AG04450 (cell line): ENCODE measurements around the gene BMP7. TPM values are rescaled to one million over a fixed set of nuclear protein-coding genes. Genes with fewer than 3 reads are reported as not detected.

Experiments
- CTCF ChIA-PET: fragments of 300-600, 350-600 bp; formaldehyde crosslinking; extraction: SDS; loops from one replicate; lab custom pipeline; 2022; ENCODE audit warnings: antibody characterized with exemption, inconsistent platforms; lab: Charles Lee
- POLR2A ChIA-PET: fragments of 350-600 bp; formaldehyde crosslinking; extraction: SDS; loops from one replicate; lab custom pipeline; 2021; ENCODE audit warnings: antibody characterized with exemption, inconsistent platforms; lab: Yijun Ruan, JAX
- DNase-seq: peaks from one replicate; pipeline ENCODE4 v3.0.0-alpha.2; 2011; ENCODE audit warnings: low read depth, low spot score
- H3K27ac ChIP-seq: one replicate; pipeline ENCODE4 v1.5.1; 2012; ENCODE audit warnings: low read depth, low read length, control low read depth
- H3K27me3 ChIP-seq: one replicate; pipeline ENCODE4 v1.6.0; 2012; ENCODE audit warnings: low read length; ENCODE audit not compliant: control insufficient read depth, insufficient read depth
- H3K4me3 ChIP-seq: 2 replicates; pipeline ENCODE4 v1.5.1; 2011; ENCODE audit warnings: mild to moderate bottlenecking, low read depth, low read length, control low read depth
- H3K9me3 ChIP-seq: 2 replicates; pipeline ENCODE4 v1.5.1; 2012; ENCODE audit warnings: low read length; ENCODE audit not compliant: control insufficient read depth, insufficient read depth
- CTCF ChIP-seq: IDR thresholded peaks from 2 replicates; pipeline ENCODE4 v1.5.1; 2011; ENCODE audit warnings: low read depth, low read length, control low read depth, inconsistent platforms
- polyA plus RNA-seq: library from polyadenylated mRNA; depleted of rRNA; stranded (reverse); fragments of >200 nt; gene quantifications from 2 replicates; pipeline ENCODE4 v1.2.3, GENCODE V29; 2011

BMP7 gene
- polyA plus RNA-seq, 1 experiment = not detected

- H3K9me3 ChIP-seq = no peaks in the 10 kb centered on the region
Measured at GRCh38 chr20:57306747-57307146, 40.3 kb upstream of the BMP7 start.

GRCh38 chr20:57301026-57301425 lies 34.6 kb upstream of the BMP7 start:
- CTCF ChIA-PET = interaction anchor here (0.6 kb wide), 1 partner anchor 731 kb away, joined by 3 read pairs; no protein-coding TSS in a partner anchor
- POLR2A ChIA-PET = no interaction called here
- TF ChIP-seq CTCF = no peak
- no peak for DNase-seq
- no peaks in the 10 kb centered on the region for H3K9me3 ChIP-seq
- H3K4me3 ChIP-seq = no peak overlapping the region
- no peaks in the 10 kb centered on the region for H3K27me3 ChIP-seq
- H3K27ac ChIP-seq = no peak overlapping the region

More at GRCh38 chr20:57306747-57307146, 40.3 kb upstream of the BMP7 start:
- H3K4me3 ChIP-seq = no peak overlapping the region
- ChIA-PET CTCF (no interaction called here), POLR2A (no interaction called here)
- H3K27me3 ChIP-seq = no peaks in the 10 kb centered on the region
- H3K27ac ChIP-seq = no peak overlapping the region
- no peak for DNase-seq
- TF ChIP-seq CTCF = no peak

- Histone ChIP-seq H3K4me3 (no peak overlapping the region), H3K9me3 (no peaks in the 10 kb centered on the region), H3K27ac (no peak overlapping the region), H3K27me3 (no peaks in the 10 kb centered on the region)
- CTCF ChIA-PET = no interaction called here
- POLR2A ChIA-PET = no interaction called here
- DNase-seq = no peak
- no peak for TF ChIP-seq CTCF
Measured at GRCh38 chr20:57298457-57298856, 32.0 kb upstream of the BMP7 start.

GRCh38 chr20:57294550-57294949 lies 28.1 kb upstream of the BMP7 start:
- no peak for TF ChIP-seq CTCF
- ChIA-PET POLR2A (no interaction called here), CTCF (no interaction called here)
- H3K9me3 ChIP-seq = no peaks in the 10 kb centered on the region
- no peak overlapping the region for H3K4me3 ChIP-seq
- no peaks in the 10 kb centered on the region for H3K27me3 ChIP-seq
- DNase-seq = no peak
- H3K27ac ChIP-seq = no peak overlapping the region

- ChIA-PET POLR2A (no interaction called here), CTCF (no interaction called here)
- no peak for TF ChIP-seq CTCF
- Histone ChIP-seq H3K27ac (no peak overlapping the region), H3K9me3 (no peaks in the 10 kb centered on the region), H3K27me3 (no peaks in the 10 kb centered on the region), H3K4me3 (no peak overlapping the region)
- no peak for DNase-seq
Measured at GRCh38 chr20:57293995-57294394, 27.6 kb upstream of the BMP7 start.
